ENCODE results near the gene CD72.
"Not testable (repeated sequence)": the region's sequence is repeated elsewhere in the genome, so short reads cannot be mapped to it uniquely, and the experiment has no call there.

The CD72 gene

DNA sequence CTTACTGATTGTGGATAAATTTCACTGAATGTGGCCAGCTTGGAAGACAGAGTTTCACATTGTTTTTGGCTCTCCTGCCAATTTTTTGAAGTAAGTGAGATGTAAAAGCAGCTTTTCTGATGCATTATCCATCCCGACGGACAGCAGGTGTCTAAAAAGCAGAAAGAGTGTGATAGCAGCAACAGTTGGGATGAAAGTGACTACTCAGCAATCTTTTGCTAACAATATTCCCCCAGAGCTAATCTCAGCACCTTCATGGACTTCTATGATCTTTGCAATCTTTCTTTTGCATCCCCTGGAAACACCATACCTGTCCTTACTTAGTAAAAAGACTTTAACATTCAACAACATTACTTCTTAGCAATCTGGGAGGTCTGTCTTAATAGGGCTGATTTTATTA, 5.4 kb downstream of the CD72 start:
- H3K4me3 ChIP-seq (ENCODE audit: low read depth, low read length), result no peak overlapping the region
- TF ChIP-seq, protein P1, sequence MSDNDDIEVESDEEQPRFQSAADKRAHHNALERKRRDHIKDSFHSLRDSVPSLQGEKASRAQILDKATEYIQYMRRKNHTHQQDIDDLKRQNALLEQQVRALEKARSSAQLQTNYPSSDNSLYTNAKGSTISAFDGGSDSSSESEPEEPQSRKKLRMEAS (IDR thresholded peaks at IDR 0.05; ENCODE audit: low read depth, low read length), result no peak
- TF ChIP-seq, protein P2, sequence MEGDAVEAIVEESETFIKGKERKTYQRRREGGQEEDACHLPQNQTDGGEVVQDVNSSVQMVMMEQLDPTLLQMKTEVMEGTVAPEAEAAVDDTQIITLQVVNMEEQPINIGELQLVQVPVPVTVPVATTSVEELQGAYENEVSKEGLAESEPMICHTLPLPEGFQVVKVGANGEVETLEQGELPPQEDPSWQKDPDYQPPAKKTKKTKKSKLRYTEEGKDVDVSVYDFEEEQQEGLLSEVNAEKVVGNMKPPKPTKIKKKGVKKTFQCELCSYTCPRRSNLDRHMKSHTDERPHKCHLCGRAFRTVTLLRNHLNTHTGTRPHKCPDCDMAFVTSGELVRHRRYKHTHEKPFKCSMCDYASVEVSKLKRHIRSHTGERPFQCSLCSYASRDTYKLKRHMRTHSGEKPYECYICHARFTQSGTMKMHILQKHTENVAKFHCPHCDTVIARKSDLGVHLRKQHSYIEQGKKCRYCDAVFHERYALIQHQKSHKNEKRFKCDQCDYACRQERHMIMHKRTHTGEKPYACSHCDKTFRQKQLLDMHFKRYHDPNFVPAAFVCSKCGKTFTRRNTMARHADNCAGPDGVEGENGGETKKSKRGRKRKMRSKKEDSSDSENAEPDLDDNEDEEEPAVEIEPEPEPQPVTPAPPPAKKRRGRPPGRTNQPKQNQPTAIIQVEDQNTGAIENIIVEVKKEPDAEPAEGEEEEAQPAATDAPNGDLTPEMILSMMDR (IDR thresholded peaks at IDR 0.05; ENCODE audit: low read depth, low read length), result no peak
- TF ChIP-seq MYC (IDR thresholded peaks at IDR 0.05; ENCODE audit: low read depth, low read length), result no peak
- TF ChIP-seq POLR2A (IDR thresholded peaks at IDR 0.05; ENCODE audit: extremely low read depth, insufficient read length), result no peak
- DNase-seq (ENCODE audit: low read depth), result no peak

DNA sequence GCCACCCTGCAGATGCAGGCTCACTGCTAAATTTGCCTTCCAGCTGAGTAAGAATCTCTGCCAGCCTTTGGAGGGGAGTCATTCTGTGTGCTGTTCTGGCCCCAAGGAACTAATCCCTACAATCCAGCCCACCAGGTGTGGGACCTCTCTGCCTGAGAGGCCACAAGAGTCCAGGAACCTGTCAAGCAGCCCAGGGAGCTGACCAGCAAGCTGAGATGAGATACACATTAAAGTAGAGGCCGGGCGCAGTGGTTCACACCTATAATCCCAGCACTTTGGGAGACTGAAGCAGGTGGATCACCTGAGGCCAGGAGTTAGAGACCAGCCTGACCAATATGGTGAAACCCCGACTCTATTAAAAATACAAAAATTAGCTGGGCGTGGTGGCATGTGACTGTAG, 6.1 kb downstream of the CD72 start:
- H3K4me3 ChIP-seq (ENCODE audit: low read depth, low read length); DNase-seq (ENCODE audit: low read depth): not testable (repeated sequence)

DNA sequence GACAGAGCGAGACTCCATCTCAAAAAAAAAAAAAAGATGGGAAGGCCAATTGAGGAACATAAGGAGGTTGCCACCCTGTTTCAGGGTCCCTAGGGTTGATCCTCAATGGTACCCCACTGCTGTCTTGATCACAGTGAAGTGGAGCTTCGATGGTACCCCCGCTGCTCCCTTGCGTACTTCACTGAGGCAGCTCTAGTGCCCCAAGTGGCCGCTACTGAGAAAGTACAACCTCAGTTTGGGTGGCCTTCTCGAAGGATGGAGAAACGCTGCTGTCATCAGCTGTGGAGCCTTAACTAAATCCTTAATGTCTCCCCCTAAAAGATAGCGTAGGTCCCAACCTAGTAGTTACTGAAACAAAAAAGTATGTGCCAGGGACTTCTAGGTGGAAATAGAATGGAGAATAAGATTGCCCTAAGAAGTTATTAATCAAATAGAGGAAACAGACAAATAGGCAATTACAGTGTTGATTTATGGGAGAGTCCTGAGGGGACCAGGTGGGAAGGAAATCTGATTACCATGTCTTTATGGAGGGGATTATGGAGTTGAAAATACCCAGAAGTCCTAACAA, 6.9 kb downstream of the CD72 start:
- H3K4me3 ChIP-seq (ENCODE audit: low read depth, low read length), result no peak overlapping the region
- TF ChIP-seq MYC (IDR thresholded peaks at IDR 0.05; ENCODE audit: low read depth, low read length), result no peak
- TF ChIP-seq, protein P2 (IDR thresholded peaks at IDR 0.05; ENCODE audit: low read depth, low read length), result peak; percentile 97
- DNase-seq (ENCODE audit: low read depth), result peak; percentile 73

DNA sequence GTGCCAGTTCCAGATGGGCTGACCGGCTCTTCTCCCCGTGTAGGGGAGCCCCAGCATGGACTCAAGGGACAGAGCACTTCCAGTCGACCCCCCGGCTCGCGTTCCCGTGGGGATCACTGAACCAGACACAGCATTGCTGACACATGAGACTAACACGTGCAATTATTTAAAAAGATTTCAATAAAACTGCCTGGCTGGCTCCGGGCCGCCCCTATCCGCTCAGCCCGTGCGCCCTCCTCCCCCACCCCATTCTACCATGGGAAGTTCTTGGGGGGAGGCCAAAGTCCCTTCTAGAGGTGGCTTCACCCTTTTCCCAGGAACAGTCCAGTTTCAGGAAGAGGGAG, 8.4 kb downstream of the CD72 start:
- no peak overlapping the region for H3K4me3 ChIP-seq (ENCODE audit: low read depth, low read length)
- no peak for DNase-seq (ENCODE audit: low read depth)
- TF ChIP-seq MYC (IDR thresholded peaks at IDR 0.05; ENCODE audit: low read depth, low read length) (no peak), POLR2A (IDR thresholded peaks at IDR 0.05; ENCODE audit: extremely low read depth, insufficient read length) (no peak)
- TF ChIP-seq, protein P2 (IDR thresholded peaks at IDR 0.05; ENCODE audit: low read depth, low read length), result no peak
- TF ChIP-seq, protein P1 (IDR thresholded peaks at IDR 0.05; ENCODE audit: low read depth, low read length), result no peak

DNA sequence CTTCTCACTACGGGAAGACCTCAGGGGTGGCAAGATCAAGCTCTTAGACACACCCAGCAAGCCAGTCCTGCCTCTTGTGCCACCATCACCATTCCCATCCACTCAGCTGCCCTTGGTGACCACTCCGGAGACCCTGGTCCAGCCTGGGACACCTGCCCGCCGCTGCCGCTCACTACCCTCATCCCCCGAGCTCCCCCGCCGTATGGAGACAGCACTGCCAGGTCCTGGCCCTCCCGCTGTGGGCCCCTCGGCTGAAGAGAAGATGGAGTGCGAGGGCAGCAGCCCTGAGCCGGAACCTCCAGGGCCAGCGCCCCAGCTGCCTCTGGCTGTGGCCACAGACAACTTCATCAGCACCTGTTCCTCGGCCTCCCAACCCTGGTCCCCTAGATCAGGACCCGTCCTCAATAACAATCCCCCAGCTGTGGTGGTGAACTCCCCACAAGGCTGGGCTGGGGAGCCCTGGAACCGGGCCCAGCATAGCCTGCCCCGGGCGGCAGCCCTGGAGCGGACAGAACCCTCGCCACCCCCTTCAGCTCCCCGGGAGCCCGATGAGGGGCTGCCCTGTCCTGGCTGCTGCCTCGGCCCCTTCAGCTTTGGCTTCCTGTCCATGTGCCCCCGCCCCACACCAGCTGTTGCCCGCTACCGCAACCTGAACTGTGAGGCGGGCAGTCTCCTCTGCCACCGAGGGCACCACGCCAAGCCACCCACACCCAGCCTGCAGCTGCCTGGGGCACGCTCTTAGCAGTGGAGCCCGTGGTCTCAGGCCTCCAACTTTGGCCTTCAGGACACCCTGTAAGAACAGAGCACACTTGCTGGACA, 9.0 kb downstream of the CD72 start:
- TF ChIP-seq, protein P2 (IDR thresholded peaks at IDR 0.05; ENCODE audit: low read depth, low read length), result no peak
- TF ChIP-seq, protein P1 (IDR thresholded peaks at IDR 0.05; ENCODE audit: low read depth, low read length), result no peak
- TF ChIP-seq POLR2A (IDR thresholded peaks at IDR 0.05; ENCODE audit: extremely low read depth, insufficient read length) (no peak), MYC (IDR thresholded peaks at IDR 0.05; ENCODE audit: low read depth, low read length) (no peak)
- no peak for DNase-seq (ENCODE audit: low read depth)
- H3K4me3 ChIP-seq (ENCODE audit: low read depth, low read length), result no peak overlapping the region

DNA sequence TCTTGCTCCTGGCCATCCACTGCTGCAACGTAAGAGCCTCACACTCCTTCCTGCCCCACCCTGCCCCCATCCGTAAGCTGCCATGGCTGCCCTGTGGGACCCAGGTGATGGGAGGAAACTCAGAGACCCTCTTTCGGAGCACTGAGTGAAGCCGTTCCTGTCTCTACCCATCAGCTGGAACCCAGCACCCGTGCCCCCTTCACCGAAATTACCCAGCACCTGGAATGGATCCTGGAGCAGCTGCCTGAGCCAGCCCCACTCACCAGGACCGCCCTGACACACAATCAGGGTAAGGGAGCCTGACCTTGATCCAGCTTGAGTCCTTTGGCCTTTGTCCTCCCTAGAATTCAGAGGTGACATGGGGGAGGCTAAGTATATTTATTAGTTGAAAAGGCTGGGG, 10.0 kb downstream of the CD72 start:
- TF ChIP-seq POLR2A (IDR thresholded peaks at IDR 0.05; ENCODE audit: extremely low read depth, insufficient read length) (no peak), MYC (IDR thresholded peaks at IDR 0.05; ENCODE audit: low read depth, low read length) (no peak)
- TF ChIP-seq, protein P2 (IDR thresholded peaks at IDR 0.05; ENCODE audit: low read depth, low read length), result no peak
- TF ChIP-seq, protein P1 (IDR thresholded peaks at IDR 0.05; ENCODE audit: low read depth, low read length), result no peak
- DNase-seq (ENCODE audit: low read depth), result no peak
- no peak overlapping the region for H3K4me3 ChIP-seq (ENCODE audit: low read depth, low read length)

All from NB4 (cell line).